ENCODE results near the gene ARMC5. TPM values are rescaled to one million over a fixed set of nuclear protein-coding genes. Genes with fewer than 3 reads are reported as not detected.
"Not testable (repeated sequence)": the region's sequence is repeated elsewhere in the genome, so short reads cannot be mapped to it uniquely, and the experiment has no call there.

The ARMC5 gene
- total RNA-seq, 2 experiments from 2014 or later: 13.7 to 14.3 TPM

DNA sequence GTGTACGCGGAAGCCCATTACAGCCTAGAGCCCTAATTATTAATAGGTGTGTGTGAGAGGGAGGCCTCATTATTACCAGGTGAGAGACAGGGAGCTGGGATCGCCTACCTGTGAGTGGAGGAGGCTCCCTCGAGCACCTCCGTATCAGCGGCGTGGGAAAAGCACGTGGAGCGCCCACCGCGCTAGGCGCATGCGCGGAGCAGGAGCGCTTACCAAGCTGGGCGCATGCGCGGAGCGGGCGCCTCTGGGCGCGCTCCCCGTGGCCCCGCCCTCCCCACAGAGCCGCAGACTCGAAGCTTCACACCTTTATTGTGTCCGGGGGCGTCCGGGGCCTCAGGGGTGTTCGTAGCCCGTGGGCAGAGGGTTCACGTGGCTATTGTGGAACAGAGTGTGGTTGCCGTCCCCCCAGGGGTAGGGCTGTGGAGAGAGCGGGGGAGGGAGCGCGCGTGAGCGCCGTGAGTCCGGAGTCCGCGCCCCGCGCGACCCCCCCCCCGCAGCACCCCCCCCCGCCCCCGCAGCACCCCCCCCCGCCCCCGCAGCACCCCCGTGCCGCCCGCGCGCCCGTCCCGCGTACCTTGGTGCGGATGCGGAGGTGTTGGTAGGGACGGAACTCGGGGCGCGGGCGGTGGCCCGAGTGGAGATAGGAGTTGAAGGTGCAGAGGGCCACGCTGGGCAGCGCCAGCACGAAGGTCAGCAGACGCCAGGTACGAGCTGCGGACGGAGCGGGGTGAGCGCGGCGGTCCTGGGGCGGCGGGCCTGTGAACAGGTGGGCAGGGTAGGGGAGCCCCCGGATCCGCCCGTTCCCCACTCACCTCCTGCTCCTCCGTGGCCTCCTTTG is 31.6 kb upstream of the ARMC5 start:
- peaks cover 3% of the 10 kb centered on the region for H3K36me3 Mint-ChIP-seq
- peak; percentile 65 for DNase-seq
- H3K4me3 Mint-ChIP-seq: no peak overlapping the region
- H3K27ac Mint-ChIP-seq: no peak overlapping the region
- peaks cover 20% of the 10 kb centered on the region for H3K27me3 Mint-ChIP-seq
- peaks cover 2% of the 10 kb centered on the region for H3K9me3 Mint-ChIP-seq
- peaks cover 15% of the 10 kb centered on the region for H3K4me1 Mint-ChIP-seq

DNA sequence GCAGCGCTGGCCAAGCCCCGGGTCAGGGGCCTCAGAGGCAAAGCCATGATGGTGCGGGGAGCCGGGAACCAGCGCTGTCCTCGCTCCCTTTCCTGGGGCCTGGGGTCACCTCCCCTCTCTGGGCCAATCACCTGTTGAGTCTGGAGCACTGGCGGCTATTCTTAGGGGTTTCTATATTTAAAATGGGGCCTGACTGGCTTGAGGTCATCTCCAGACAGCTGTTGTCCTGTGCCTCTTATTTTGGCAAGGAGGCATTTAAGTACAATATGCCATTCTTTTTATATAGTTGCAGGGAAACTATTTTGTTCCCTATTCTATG is 31.1 kb upstream of the ARMC5 start, which contains the start of gene COX6A2:
TSS of gene COX6A2 (minus strand) at position 82 of the 319 bp plus-strand sequence. CDS start at position 47, 35 bp downstream.
- H3K4me1 Mint-ChIP-seq: peaks cover 14% of the 10 kb centered on the region
- peaks cover 20% of the 10 kb centered on the region for H3K27me3 Mint-ChIP-seq
- H3K27ac Mint-ChIP-seq: no peak within 1 kb of the TSS
- H3K9me3 Mint-ChIP-seq: peaks cover 2% of the 10 kb centered on the region
- no peak for DNase-seq
- H3K36me3 Mint-ChIP-seq: peaks cover 3% of the 10 kb centered on the region
- no peak within 1 kb of the TSS for H3K4me3 Mint-ChIP-seq

DNA sequence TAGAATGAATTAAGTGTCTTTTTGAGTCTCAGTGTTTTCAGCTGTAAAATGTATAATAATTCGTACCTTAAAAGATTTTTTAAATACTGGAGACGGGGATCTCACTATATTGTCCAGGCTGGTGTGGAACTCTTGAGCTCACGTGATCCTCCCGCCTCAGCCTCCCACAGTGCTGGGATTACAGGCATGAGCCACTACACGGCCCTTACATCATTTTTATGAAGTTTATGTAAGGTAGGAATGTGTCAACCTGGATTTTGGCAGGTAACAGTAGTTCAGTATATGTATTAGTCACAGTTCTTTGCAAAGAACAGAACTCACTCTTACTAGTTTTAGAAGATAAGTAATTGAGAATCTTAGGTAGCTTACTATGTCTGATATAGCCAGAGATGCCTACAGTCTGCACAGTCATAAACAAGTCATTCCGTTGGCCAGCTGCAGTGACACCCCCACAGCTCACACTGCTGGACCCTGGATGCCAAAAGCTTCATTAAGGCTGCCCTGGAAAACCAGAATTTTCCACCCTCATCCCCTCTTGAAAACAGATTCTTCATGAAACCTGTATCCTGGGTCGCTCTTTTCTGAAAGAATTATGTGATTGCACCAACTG is 30.6 kb upstream of the ARMC5 start:
- Mint-ChIP-seq H3K27me3 (peaks cover 17% of the 10 kb centered on the region), H3K4me3 (no peak overlapping the region), H3K27ac (no peak overlapping the region), H3K4me1 (peaks cover 11% of the 10 kb centered on the region), H3K9me3 (peaks cover 2% of the 10 kb centered on the region), H3K36me3 (peaks cover 3% of the 10 kb centered on the region)
- DNase-seq: no peak

DNA sequence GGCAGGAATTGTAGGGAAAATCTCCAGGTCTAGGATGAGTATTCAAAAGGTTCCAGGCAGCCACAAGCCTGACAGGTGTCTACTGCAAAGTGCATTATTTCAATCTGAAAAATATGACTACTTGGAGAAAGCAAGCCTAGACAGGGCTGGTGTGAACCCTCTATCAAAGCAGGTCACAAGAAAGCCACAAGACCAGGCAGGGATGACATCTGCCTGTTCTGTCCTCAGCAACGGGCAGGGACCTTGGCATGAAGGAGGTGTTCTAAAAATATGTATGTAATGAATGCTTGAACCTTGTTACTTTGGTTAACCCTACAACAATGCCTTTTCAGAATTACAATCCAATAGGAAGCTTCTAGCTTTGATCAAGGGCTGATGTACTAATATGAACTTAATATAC is 30.0 kb upstream of the ARMC5 start:
- Mint-ChIP-seq H3K4me1 (peaks cover 11% of the 10 kb centered on the region), H3K27ac (no peak overlapping the region), H3K4me3 (no peak overlapping the region)

DNA sequence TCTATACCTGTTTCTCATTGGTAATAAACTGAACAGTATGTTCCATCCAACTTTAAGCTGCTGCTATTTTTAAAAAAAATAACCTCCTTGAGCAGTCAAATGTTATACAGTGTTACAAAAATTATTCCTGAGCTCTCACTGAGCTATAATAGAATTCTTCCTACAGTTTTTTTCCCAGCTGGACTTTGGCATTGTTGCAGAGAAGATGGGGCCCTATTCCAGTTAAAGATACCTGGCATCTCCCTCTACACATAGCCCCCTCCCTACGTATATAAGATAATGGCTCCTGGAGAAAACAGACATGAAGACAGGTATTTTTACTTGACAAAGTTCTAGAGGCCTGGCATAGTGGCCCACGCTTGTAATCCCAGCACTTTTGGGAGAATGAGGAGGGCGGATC is 29.5 kb upstream of the ARMC5 start:
- Mint-ChIP-seq H3K4me3 (no peak overlapping the region), H3K27me3 (peaks cover 12% of the 10 kb centered on the region), H3K27ac (no peak overlapping the region), H3K4me1 (peaks cover 11% of the 10 kb centered on the region), H3K9me3 (peaks cover 2% of the 10 kb centered on the region), H3K36me3 (peaks cover 3% of the 10 kb centered on the region)
- no peak for DNase-seq

More for the DNA sequence above, 30.0 kb upstream of the ARMC5 start:
- H3K36me3 Mint-ChIP-seq: peaks cover 3% of the 10 kb centered on the region
- no peak for DNase-seq
- H3K9me3 Mint-ChIP-seq: peaks cover 2% of the 10 kb centered on the region
- H3K27me3 Mint-ChIP-seq: peaks cover 13% of the 10 kb centered on the region

DNA sequence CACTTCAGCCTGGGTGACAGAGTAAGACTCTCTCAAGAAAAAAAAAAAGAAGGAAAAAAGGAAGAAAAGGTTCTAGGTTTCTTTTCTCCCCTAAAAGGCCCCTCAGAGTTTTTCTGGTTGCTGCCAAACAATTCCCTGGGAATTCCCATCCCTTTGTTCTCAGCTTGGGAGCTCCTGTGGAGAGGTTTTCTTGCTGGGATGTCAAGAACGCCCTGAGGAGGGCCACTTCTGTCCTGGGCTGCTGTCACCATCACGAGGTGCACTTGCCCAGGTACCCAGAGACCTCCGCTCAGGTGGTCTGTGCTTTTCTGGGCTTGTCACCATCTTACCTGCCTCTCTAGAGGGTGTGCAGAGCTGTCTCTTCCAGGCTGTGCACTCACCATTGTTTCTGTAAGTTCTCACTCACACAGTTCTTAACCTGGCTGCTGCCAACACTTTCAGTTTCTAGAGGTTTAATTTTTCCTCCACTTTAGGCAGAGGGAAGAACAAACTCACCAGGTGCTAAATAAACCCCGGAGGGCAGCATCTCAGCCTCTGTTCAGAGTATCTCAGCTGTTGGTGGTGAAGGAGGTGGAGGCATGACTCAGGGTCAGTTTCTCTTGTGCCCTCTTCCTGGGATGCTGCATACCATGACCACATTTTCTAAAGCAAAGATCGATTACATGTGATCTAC is 28.8 kb upstream of the ARMC5 start:
- Mint-ChIP-seq H3K27ac (no peak overlapping the region), H3K27me3 (peaks cover 9% of the 10 kb centered on the region), H3K4me1 (peaks cover 11% of the 10 kb centered on the region), H3K36me3 (peaks cover 3% of the 10 kb centered on the region), H3K9me3 (peaks cover 2% of the 10 kb centered on the region), H3K4me3 (no peak overlapping the region)
- no peak for DNase-seq

DNA sequence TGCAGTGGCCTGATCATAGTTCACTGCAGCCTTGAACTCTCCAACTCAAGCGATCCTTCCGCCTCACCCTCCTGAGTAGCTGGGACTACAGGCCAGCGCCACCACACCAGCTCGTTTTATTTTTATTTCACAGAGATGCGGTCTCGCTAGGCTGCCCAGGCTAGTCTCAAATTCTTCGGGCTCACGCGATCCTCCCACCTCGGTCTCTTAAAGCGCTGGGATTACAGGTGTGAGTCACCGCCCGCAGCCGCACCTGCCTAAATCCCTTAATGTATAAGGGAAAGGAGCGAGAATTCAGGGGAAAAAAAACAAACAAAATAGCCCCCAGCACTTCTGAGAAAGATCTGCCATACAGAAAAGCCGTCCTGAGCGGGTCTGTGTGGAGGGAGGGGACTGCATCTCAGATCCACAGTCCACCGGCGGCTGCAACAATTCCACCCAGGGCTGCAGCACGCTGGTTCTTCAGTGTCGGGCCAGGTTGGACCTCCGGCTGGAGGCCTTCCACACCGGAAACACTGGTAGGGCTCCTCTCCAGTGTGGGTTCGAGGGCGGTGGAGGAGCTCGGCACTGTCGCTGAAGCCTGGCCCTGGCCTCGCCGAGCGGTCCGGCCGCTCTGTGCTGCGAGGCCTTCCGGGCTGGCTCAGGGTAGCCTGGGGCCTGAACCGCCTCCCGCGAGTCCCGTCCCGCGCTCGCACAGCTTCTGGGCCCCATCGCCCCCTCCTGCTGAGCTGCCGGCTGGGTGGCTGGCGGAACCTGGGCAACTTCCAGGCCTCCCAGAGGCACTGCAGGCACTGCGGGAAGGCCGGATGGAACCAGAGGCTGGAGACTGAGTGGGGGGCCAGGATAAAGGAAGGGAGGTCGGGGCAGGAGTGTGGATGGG is 23.7 kb upstream of the ARMC5 start:
- H3K36me3 Mint-ChIP-seq: no peaks in the 10 kb centered on the region
- no peak overlapping the region for H3K4me3 Mint-ChIP-seq
- no peak overlapping the region for H3K27ac Mint-ChIP-seq
- no peak for DNase-seq
- no peaks in the 10 kb centered on the region for H3K27me3 Mint-ChIP-seq
- H3K4me1 Mint-ChIP-seq: peaks cover 16% of the 10 kb centered on the region
- no peaks in the 10 kb centered on the region for H3K9me3 Mint-ChIP-seq

DNA sequence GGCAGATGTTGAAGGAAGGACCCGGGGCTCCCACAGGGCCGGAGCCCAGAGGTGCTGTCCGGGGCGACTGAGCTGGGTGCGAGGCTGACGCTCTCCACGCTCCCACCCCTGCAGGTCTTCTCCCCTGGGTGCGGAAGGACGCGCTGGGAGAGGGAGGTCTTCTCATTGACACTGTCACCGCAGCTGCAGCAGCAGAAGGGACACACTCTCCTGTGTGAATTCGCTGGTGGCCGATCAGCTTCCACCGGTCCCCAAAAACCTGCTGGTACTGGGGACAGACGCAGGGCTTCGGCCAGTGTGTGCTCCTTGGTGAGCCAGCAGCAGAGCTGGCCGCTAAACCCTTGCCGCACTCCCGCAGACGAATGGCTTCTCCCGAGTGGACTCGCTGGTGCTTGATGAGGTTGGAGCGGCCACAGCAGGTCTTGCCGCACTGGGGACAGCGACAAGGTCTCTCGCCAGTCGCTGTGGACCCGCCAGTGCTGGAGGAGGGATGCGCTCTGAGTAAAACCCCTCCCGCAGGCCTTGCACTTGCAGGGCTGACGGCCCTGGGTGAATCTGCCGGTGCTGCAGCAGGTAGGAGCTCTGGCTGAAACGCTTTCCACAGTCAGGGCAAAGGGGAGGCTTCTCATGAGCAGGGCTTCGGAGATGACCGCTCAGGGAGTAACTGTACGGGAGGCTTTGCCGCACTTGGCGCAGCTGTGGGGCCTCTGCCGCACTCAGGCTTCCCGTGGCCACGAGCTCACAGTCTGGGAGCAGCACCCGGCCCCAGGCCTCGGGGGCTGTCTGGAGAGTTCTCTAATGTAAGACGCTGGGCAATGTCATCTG is 22.9 kb upstream of the ARMC5 start:
- Mint-ChIP-seq H3K27ac (no peak overlapping the region), H3K4me3 (no peak overlapping the region), H3K27me3 (no peaks in the 10 kb centered on the region), H3K36me3 (no peaks in the 10 kb centered on the region), H3K9me3 (no peaks in the 10 kb centered on the region), H3K4me1 (peaks cover 13% of the 10 kb centered on the region)
- DNase-seq: no peak

DNA sequence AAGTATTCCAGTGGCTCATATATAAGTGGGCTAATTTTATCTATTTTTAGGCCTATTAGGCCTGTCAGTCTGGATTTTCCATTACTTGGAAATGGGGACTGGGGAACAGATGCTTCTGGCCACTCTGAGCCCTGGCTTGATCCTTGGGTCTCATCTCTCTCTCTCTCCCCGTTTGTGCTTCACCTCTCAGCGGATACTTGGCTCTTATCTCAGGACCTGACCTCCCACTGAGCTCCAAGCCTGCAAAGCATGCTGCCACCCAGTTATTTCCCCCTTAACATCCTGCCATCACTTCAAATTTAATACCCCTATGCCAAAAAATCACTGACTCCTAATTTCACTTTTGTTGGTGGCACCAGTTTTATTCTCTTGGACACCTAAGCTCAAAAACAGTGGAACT is 20.9 kb upstream of the ARMC5 start:
- peaks cover 3% of the 10 kb centered on the region for H3K27me3 Mint-ChIP-seq
- no peak overlapping the region for H3K4me3 Mint-ChIP-seq
- H3K27ac Mint-ChIP-seq: no peak overlapping the region
- no peaks in the 10 kb centered on the region for H3K9me3 Mint-ChIP-seq
- peaks cover 17% of the 10 kb centered on the region for H3K4me1 Mint-ChIP-seq
- DNase-seq: no peak
- H3K36me3 Mint-ChIP-seq: no peaks in the 10 kb centered on the region

DNA sequence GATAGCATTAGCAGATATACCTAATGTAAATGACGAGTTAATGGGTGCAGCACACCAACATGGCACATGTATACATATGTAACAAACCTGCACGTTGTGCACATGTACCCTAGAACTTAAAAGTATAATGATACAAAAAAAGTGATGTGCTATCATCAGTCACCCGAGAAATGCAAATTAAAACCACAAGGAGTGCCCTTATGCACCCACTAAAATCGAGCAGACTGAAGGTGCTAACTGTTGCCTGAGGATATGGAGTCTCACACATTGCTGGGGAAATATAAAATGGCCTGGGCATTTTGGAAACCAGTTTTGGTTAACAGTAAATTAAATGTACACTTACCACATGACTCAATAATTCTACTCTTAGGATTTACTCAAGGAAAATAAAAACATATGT is 20.3 kb upstream of the ARMC5 start:
- H3K4me3 Mint-ChIP-seq: not testable (repeated sequence)

DNA sequence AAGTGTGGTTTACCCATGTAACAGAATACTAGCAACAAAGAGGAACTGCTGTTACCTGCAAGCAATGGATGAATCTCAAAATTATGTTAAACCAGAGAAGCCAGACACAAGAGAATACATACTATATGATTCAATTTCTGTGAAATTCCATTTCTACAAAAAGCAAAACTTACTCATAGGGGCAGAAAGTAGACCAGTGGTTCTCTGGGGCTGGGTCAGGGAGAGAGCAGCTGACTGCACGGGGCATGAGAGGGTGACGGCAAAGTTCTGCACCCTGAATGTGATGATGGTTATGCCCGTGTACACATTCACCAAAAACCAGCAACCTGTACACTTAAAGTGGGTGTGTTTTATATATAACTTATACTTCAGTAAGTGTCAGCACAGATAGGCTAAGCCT is 19.8 kb upstream of the ARMC5 start:
- H3K36me3 Mint-ChIP-seq: no peaks in the 10 kb centered on the region
- H3K4me1 Mint-ChIP-seq: peaks cover 17% of the 10 kb centered on the region
- no peak overlapping the region for H3K4me3 Mint-ChIP-seq
- peaks cover 3% of the 10 kb centered on the region for H3K27me3 Mint-ChIP-seq
- H3K27ac Mint-ChIP-seq: no peak overlapping the region
- no peaks in the 10 kb centered on the region for H3K9me3 Mint-ChIP-seq
- DNase-seq: no peak

More for the DNA sequence above, 20.3 kb upstream of the ARMC5 start:
- not testable (repeated sequence) for H3K36me3 Mint-ChIP-seq, H3K27ac Mint-ChIP-seq, H3K9me3 Mint-ChIP-seq, DNase-seq, H3K27me3 Mint-ChIP-seq
- H3K4me1 Mint-ChIP-seq: peaks cover 17% of the 10 kb centered on the region

DNA sequence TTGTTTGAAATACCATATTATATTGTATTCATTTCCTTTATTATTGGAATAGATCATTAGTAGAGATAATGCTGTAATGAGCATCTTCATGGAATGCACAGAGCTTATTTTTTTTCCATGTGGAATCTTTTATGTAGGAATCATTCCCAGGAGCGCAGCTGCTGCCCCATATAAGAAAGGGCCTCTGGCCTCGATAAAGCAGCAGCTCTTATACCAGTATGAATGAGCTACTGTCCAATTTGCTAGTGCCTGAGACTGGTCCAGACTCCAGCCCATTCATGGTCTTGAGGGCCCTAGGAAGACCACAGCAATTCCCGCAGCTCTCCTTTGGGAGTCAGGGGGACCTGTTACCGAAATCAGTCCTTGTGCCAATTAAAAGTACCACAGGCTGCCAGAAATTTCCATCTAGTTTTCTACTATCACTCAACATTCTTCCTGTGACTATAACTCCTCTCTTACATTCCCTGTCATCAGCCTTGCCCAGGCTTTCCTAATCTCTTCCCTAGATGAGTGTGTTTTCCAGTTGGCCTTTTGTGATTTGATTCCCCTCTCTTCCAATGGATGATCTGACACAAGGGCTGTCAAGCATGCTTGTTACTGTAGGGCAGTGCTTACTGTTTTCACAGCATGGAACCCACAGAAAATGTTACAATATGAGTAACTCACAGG is 18.7 kb upstream of the ARMC5 start:
- Mint-ChIP-seq H3K9me3 (no peaks in the 10 kb centered on the region), H3K27ac (no peak overlapping the region), H3K27me3 (peaks cover 3% of the 10 kb centered on the region), H3K4me3 (no peak overlapping the region), H3K4me1 (peaks cover 17% of the 10 kb centered on the region), H3K36me3 (no peaks in the 10 kb centered on the region)
- no peak for DNase-seq

DNA sequence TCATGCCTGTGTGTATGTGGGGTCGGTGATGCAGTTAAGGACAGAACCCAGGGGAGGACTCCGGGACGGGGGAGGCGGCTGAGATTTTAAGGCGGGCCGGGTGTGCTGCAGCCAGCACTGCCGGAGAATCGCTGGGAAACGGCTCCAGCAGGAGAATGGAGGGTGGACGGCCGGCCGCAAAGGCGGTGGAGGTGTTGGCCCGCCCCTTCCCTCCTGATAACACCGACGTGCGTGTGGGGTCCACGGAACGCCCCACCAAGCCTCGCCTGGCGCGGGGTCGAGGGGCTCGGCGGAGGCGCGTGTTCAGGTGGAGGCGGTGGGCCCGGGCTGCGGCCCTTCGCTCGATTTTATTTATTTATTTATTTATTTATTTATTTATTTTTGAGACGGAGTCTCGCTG is 17.3 kb upstream of the ARMC5 start:
- no peak overlapping the region for H3K27ac Mint-ChIP-seq
- peaks cover 17% of the 10 kb centered on the region for H3K4me1 Mint-ChIP-seq
- H3K27me3 Mint-ChIP-seq: peaks cover 3% of the 10 kb centered on the region
- no peaks in the 10 kb centered on the region for H3K36me3 Mint-ChIP-seq
- H3K4me3 Mint-ChIP-seq: peak overlapping the region; percentile 65
- DNase-seq: no peak
- H3K9me3 Mint-ChIP-seq: no peaks in the 10 kb centered on the region

DNA sequence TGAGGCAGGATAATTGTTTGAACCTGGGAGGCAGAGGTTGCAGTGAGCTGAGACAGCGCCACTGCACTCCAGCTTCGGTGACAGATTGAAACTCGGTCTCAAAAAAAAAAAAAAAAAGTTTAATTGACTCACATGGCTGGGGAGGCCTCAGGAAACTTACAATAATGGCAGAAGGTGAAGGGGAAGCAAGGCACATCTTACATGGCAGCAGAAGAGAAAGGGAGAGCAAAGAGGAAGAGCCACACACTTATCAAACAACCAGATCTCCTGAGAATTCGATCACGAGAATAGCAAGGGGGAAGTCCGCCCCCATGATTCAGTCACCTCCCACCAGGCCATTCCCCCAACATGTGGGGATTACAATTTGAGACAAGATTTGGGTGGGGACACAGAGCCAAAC is 13.4 kb upstream of the ARMC5 start:
- not testable (repeated sequence) for H3K27me3 Mint-ChIP-seq, H3K4me3 Mint-ChIP-seq, H3K4me1 Mint-ChIP-seq, H3K27ac Mint-ChIP-seq, DNase-seq, H3K36me3 Mint-ChIP-seq, H3K9me3 Mint-ChIP-seq
